Activated CD8-positive, alpha-beta memory T cell treated with anti-CD3 and anti-CD28 coated beads, Interleukin-2, amount 50 U/mL, for 1 hour (primary cell): ENCODE measurements around the gene FIZ1.
"Not testable (repeated sequence)": the region's sequence is repeated elsewhere in the genome, so short reads cannot be mapped to it uniquely, and the experiment has no call there.

ENCODE experiments used
- DNase-seq: peaks from one replicate; pipeline ENCODE4 v3.0.0-alpha.2; 2020; ENCODE audit errors: extremely low read depth

FIZ1 gene

GRCh38 chr19:55569477-55569876 lies 29.8 kb downstream of the FIZ1 start:
- DNase-seq, result not testable (repeated sequence)

DNA sequence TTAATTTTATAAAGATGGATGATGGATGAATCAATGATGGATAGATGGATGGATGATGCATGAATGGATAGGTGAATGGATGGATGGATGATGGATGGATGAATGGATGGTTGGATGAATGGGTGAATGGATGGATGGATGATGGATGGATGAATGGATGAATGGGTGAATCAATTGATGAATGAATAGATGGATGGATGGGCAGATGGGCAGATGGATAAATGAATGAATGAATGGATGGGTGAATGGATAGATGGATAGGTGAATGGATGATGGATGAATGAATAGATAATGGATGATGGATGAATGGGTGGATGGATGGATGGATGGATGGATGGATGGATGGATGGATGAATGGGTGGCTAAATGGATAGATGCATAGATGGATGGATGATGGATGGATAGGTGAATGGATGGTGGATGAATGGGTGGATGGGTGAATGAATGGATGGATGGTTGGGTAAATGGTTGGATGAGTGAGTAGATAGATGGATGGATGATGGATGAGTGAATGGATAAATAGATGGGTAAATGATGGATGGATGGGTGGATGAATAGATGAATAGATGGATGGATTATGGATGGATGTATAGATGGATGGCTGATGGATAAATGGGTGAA lies 31.5 kb downstream of the FIZ1 start:
- DNase-seq, result no peak

GRCh38 chr19:55566823-55567222 lies 32.5 kb downstream of the FIZ1 start:
- DNase-seq, result no peak

DNA sequence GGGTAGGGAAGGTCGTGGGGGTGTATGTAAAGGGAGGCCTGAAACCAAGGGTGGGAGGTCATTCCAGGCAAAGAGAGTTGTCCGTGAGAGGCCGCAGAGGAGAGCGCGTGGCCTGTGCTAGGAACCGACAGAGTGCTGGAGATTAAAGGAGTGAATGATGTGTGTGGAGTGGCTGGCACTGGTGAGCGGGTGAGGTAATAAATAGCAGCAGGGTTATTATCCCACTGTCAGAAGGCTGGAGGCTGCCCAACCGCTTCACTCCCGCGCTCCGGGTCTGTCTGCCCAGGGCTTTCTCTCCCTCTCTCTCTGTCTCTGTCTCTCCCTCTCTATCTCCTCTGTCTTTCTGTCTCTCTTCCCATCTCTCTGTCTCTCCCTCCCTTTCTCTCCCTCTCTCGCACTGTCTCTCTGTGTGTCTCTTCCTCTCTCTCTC lies 36.0 kb downstream of the FIZ1 start:
- no peak for DNase-seq

DNA sequence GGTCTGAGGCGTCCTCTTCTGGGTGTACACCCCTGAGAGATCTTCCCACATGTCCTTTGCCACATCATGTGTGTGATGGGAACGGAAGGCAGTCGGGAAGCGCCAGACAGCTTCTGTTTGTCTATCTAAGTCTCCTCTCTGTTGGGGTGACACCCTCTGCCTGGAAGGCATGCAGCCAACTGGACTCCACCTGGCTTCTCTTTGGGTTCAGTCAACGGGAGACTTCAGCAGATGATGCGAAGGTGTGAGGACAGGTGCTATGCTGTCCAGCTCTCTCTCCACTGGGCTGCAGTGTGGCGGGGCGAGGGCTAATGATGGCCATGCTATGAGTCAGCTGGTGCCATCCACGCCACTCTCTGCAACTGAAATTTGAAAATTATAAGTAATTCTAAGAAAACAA lies 39.6 kb downstream of the FIZ1 start:
- no peak for DNase-seq

DNA sequence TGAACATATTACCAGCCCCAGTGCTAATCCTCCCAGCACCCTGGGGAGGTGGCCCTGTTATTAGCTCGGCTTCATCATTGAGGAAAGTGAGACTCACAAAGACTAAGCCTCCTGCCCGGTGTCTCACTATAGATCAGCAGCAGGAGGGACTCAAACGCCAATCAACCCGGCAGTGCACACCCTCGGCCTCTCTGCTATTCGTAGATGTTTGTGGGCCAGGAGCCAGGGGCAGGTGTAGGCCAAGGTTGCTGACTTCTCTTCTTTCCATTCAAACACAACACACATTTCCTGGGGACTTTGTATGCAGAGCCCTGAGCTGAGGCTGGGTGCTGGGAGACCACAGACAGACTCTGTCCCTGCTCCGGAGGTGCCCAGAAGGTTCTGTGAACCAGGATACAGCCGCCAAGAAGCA lies 44.6 kb downstream of the FIZ1 start:
- no peak for DNase-seq

GRCh38 chr19:55554302-55554701 lies 45.0 kb downstream of the FIZ1 start:
- DNase-seq, result no peak

DNA sequence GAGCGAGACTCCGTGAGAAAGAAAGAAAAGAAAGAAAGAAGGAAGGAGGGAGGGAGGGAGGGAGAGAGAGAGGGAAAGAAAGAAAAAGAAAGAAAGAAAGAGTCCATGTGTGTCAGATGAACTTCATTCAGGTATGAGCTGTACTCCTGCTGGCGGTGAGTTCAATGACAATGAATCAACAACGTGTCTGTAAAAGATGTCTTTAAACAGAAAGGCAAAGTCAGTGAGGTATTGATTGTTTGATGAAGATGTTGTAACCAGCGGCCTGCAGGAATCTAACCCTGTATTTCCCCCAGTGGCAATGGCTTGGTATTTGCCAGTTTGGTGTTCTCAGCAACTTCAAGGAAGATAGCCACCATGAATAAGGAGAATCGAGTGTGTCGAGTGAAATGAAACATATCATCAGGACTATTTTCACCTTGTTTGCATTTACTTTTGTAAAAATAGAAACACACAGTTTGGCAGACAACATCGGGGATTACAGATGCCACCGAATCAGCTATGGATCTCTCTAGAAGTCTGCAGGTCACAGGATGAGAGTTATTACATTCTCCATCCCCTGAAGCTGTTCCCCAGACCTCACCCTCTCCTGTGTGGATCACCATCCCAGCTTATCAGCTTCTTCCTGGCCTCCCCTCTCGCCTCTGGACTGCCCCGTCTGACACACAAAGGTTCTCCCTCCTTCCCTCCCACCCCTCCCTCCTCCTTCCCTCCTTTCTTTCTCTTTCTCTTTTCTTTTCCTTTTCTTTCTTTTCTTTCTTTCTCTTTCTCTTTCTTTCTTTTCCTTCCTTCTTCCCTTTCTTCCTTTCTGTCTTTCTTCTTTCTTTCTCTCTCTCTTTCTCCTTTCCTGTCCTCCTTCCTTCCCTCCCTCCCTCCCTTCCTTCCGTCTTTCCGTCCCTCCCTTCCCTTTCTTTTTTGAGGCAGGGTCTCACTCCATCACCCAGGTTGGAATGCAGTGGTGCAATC lies 45.8 kb downstream of the FIZ1 start:
- no peak for DNase-seq

DNA sequence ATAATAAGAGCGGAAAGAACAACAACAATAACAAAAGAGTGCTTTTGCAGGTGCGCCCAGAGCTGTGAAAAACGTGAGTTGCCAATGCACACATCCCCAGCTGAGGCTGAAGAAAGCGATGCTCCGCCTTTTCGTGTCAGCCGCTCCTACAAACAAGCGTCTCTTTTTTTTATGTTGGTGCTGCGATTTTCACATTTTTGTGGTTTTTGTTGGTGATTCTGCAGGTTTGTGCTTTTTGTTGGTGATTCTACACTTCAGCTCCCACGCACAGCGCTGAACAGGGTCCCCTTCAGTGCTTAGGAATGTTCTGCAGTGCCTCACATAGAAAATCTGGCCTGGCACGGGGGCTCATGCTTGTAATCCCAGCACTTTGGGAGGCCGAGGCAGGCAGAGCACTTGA lies 46.7 kb downstream of the FIZ1 start:
- DNase-seq, result no peak

GRCh38 chr19:55552206-55552605 lies 47.1 kb downstream of the FIZ1 start:
- DNase-seq, result no peak

DNA sequence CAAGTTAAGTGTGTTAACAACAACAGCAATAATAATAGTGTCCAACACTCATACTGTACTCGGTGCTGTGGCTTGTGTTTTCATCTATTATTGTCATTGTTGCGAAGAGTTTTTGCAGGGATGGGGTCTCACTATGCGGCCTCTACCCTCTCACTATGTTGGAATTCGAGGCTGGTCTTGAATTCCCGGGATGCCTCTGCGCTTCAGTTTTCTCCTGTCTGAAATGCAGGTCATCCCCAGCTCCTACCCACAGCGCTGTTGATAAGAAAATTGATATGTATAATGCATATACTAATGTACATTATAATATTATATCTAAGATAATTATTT lies 49.0 kb downstream of the FIZ1 start:
- DNase-seq, result no peak

DNA sequence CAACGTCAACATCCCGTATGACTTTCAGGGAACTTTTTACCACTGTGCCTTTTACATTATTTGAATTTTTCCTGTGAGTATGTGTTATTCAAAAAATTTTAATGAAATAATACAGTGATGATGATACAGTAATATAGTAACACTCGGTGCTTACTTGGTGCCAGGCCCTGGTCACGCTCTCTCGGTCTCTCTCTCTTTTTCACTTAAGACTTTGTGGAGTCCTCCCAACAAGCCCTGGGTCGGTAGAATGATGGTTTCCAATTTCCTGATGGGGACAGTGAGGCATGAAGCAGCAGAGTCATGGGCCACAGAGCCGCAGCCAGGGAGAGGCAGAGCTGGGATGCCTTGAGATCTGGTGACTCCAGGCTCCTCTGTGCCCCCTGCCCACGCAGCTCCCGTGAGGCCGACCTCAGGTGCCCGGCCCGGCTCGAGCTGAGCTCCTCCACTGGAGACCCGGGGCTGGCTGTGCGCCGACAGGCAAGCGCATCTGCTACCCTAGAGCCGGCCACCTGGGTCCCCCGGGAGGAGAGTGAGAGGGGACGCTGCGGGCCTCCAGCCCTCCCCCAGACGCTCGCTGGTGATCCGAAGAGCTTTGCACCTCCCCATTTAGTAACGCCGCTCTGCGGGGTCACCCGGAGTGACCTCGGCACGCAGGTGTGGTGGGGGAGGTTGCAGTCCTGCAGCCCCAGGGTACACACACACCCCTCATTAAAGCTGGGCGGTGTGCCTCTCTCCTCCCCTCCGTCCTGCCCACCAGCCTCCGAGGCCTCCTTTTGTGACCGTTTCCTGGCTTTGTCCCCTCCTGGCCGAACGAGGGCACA lies 49.6 kb downstream of the FIZ1 start:
- no peak for DNase-seq

- no peak for DNase-seq
Measured at GRCh38 chr19:55546822-55547614, 52.3 kb downstream of the FIZ1 start.

- no peak for DNase-seq
Measured at GRCh38 chr19:55546011-55546410, 53.3 kb downstream of the FIZ1 start.

DNA sequence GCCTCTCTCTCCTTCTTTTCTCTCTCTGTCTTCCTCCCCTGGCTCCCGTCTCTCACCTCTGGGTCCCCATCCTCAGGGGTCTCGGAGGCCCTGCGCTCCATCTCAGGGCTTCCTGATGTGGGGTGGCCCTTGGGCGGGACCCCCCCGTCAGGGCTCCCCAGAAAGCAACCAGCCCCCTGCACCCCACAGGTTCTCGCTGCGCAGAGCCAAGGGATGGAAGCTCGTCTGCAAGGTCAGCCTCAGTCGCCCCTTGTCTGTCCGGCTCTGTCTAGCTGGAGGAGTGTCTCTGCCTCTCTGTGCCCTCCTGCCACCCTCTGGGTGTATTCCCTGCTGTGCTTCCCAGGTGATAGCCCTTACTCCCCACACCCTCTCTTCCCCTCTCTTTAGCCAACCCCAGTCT lies 53.9 kb downstream of the FIZ1 start, which contains the start of gene SBK3:
Gene SBK3, minus strand, starts transcription at position 101 of the 400 bp plus-strand sequence. Its CDS starts 0 bp downstream, at position 101.
- DNase-seq, result no peak

DNA sequence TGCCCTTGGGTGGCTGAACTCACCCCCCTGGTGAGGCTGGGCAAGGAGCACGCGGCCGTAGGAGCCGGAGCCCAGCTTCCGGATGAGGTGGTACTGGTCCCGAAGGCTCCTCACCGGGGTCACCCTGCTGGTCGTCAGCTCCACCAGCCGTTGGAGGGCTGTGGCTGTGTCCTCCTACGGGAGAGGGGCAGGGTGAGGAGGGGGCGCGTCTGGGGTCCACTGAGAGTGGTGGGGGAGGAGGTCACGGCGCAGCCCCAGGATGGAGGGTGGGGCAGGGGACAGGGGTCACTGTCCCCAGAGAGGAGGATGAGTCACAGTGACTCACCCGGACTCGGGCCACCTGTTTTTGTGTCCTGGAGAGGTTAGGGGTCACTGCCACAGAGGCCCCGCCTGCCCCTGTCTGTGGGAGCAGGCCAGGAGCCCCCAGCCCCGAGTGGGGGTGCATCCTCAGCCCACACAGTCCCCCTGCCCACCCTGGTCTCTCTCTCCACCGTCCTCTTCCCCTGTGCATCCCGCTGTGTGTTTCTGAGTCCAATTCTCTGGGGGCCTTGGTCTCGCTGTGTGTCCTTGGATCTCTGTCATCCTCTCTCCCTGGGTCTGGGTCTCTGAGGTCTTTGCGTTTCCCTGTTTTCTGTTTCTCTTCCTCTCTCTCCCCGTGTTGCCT lies 54.4 kb downstream of the FIZ1 start:
- no peak for DNase-seq

- no peak for DNase-seq
Measured at GRCh38 chr19:55544014-55544413, 55.3 kb downstream of the FIZ1 start.

DNA sequence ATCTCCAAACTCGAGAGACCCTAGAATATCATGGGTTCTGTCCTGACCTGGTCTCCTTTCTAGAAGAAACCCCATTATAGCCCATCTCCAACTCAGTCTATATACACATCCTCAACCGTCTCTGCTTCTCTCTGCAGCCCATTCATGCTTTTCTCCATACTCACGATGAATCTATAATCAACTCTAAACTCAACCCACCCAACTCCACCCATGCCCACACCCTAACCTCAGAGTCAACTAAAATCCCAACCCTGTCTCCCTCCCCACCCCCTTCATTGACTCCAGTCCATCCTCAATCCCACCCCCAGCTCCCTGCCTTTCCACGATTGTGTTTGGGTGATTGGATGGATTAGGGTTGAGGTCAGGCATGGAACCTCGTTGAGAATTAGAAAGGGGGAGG lies 55.8 kb downstream of the FIZ1 start:
- no peak for DNase-seq

DNA sequence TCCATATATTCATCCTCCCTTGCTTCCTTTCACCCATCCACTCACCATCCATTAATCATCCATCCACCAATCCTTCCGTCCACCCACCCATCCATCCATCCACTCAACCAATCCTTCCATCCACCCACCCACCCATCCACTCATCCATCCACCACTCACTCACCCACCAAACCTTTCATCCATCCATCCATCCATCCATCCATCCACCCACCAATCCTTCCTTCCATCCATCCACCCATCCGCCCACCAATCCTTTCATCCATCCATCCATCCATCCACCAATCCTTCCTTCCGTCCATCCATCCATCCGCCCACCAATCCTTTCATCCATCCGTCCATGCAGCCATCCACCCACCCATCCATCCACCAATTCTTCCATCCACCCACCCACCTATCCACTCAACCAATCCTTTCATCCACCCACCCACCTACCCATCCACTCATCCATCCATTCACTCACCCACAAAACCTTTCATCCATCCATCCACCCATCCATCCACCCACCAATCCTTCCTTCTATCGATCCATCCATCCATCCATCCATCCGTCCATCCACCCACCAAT lies 56.9 kb downstream of the FIZ1 start:
- DNase-seq, result no peak
